ENCODE data around the gene SALL4.

SALL4 gene

GRCh38 chr20:51802170-51802751 is at the start of gene SALL4:
TSS of gene SALL4 (minus strand) at chr20:51802521. CDS start at chr20:51802408, 113 bp downstream.
- H3K27me3 Mint-ChIP-seq (ENCODE audit: low read depth, poor library complexity): no peaks in the 10 kb centered on the region
- no peaks in the 10 kb centered on the region for H3K9me3 Mint-ChIP-seq
- no peaks in the 10 kb centered on the region for H3K36me3 Mint-ChIP-seq (ENCODE audit: low read depth)
- DNase-seq: peak; percentile 78
- peak within 1 kb of the TSS; percentile 97 for H3K27ac Mint-ChIP-seq
- H3K4me3 Mint-ChIP-seq: peak within 1 kb of the TSS; percentile 96
- peaks cover 60% of the 10 kb centered on the region for H3K4me1 Mint-ChIP-seq
- no peak for TF ChIP-seq CTCF (IDR thresholded peaks at IDR 0.05)

DNA sequence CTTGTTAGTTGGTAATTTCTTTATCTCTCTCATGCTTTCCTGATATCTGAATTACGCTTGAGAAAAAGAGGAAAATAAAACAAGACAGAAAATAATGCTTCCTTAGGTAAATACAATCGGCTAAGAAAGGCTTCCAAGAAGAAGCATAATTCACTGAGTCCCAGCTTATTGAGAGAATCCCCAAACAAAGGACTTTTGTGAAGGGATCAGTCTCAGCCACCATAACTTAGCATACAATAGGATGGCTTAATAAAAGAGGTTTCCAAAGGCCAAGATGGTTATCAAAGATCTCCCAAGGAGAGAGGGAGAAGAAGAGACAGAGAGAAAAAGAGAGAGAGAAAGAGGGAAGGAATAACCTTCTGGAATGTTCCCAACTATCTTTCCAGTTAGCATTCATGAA is 46.0 kb upstream of the SALL4 start:
- Mint-ChIP-seq H3K36me3 (ENCODE audit: low read depth) (no peaks in the 10 kb centered on the region), H3K27me3 (ENCODE audit: low read depth, poor library complexity) (no peaks in the 10 kb centered on the region), H3K27ac (peak overlapping the region; percentile 96), H3K4me1 (peaks cover 27% of the 10 kb centered on the region), H3K9me3 (no peaks in the 10 kb centered on the region), H3K4me3 (no peak overlapping the region)
- no peak for TF ChIP-seq CTCF (IDR thresholded peaks at IDR 0.05)
- no peak for DNase-seq

GRCh38 chr20:51840865-51841264 is 38.5 kb upstream of the SALL4 start:
- Mint-ChIP-seq H3K27ac (peak overlapping the region; percentile 42), H3K4me3 (no peak overlapping the region)
- no peak for DNase-seq

GRCh38 chr20:51837876-51838420 is 35.6 kb upstream of the SALL4 start:
- no peak for DNase-seq
- Mint-ChIP-seq H3K4me3 (no peak overlapping the region), H3K27me3 (ENCODE audit: low read depth, poor library complexity) (peaks cover 3% of the 10 kb centered on the region), H3K27ac (no peak overlapping the region), H3K36me3 (ENCODE audit: low read depth) (peaks cover 4% of the 10 kb centered on the region), H3K9me3 (peaks cover 8% of the 10 kb centered on the region), H3K4me1 (peaks cover 32% of the 10 kb centered on the region)
- no peak for TF ChIP-seq CTCF (IDR thresholded peaks at IDR 0.05)

More at GRCh38 chr20:51840865-51841264, 38.5 kb upstream of the SALL4 start:
- Mint-ChIP-seq H3K9me3 (peaks cover 8% of the 10 kb centered on the region), H3K36me3 (ENCODE audit: low read depth) (peaks cover 4% of the 10 kb centered on the region), H3K27me3 (ENCODE audit: low read depth, poor library complexity) (peaks cover 2% of the 10 kb centered on the region), H3K4me1 (peaks cover 23% of the 10 kb centered on the region)
- no peak for TF ChIP-seq CTCF (IDR thresholded peaks at IDR 0.05)

GRCh38 chr20:51837436-51837835 is 35.1 kb upstream of the SALL4 start:
- Mint-ChIP-seq H3K27ac (no peak overlapping the region), H3K27me3 (ENCODE audit: low read depth, poor library complexity) (peaks cover 3% of the 10 kb centered on the region), H3K4me3 (no peak overlapping the region), H3K9me3 (peaks cover 8% of the 10 kb centered on the region), H3K36me3 (ENCODE audit: low read depth) (peaks cover 4% of the 10 kb centered on the region), H3K4me1 (peaks cover 34% of the 10 kb centered on the region)
- TF ChIP-seq CTCF (IDR thresholded peaks at IDR 0.05): no peak
- DNase-seq: no peak

- H3K36me3 Mint-ChIP-seq (ENCODE audit: low read depth): no peaks in the 10 kb centered on the region
- no peak for TF ChIP-seq CTCF (IDR thresholded peaks at IDR 0.05)
- no peaks in the 10 kb centered on the region for H3K9me3 Mint-ChIP-seq
- H3K27ac Mint-ChIP-seq: peak overlapping the region; percentile 47
- no peak for DNase-seq
- peaks cover 70% of the 10 kb centered on the region for H3K4me1 Mint-ChIP-seq
- H3K27me3 Mint-ChIP-seq (ENCODE audit: low read depth, poor library complexity): peaks cover 3% of the 10 kb centered on the region
- H3K4me3 Mint-ChIP-seq: no peak overlapping the region
Observed at GRCh38 chr20:51833326-51833725, 31.0 kb upstream of the SALL4 start.

Data from nephron progenitor cell (in vitro differentiated cells).